SH-SY5Y (cell line): Measurements from ENCODE around the gene GRIFIN.

ENCODE experiments used
- GATA2 ChIP-seq: IDR thresholded peaks from 2 replicates; pipeline ENCODE4 v1.6.1; 2011; ENCODE audit warnings: mild to moderate bottlenecking, low read depth, low read length
- GATA3 ChIP-seq: IDR thresholded peaks from 2 replicates; pipeline ENCODE4 v1.6.1; 2011; ENCODE audit warnings: low read depth, mild to moderate bottlenecking, low read length, moderate library complexity

GRCh38 chr7:2443491-2443890, 32.7 kb downstream of the GRIFIN start:
- TF ChIP-seq GATA2 = no peak
- TF ChIP-seq GATA3 = no peak
